Measurements from ENCODE around the gene NPM1.

Gene NPM1

DNA sequence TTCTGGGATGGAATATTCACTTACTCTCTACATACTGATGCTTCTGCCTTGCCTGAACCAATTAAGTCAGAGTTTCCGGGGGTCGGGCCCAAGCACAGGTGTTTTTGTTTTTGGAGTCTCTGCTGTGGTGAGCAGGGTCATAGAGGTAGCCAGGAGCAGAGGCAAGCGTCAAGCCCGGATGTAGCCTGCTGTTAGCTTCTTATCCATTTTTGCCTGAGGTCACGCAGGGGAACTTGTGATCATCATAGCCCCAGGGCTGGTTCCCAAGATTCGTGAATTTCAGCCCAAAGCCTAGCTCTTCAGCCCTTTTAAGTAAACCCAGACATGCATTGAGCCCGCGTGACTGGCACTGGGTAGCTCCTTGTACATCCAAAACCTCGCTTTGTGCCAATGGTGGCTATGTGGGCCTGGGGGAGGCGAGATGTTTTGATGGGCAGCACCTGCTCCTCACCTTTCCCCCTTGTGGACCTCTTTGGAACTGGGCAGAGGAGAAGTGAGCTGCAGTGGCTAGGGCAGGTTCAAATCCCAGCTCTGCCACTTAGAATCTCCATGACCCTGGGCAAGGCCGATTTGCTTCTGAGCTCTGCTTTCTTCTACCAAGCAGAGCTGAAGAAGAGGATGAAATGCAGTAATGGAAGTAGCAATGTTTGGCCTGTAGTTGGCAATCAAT, 65.5 kb downstream of the NPM1 start:
- no peak for DNase-seq

DNA sequence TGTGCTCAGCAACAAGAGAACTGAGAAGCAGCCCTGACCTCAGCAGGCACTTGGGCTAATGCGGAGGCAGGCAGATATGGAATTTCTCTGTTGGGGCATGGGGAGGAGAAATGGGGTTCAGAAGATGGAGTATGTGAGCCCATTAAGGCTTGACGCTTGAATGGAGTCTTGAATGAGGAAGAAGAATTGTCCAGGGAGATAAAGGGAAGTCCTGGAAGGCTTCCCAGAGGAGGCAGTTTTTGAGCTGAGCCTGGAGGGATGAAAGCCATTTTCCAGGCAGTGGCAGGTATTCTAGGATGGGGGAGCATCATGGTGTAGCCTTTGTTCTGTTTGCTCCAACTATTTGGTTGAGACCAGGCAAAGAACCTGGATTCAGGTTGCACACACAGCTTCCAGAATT, 66.3 kb downstream of the NPM1 start:
- DNase-seq = no peak

DNA sequence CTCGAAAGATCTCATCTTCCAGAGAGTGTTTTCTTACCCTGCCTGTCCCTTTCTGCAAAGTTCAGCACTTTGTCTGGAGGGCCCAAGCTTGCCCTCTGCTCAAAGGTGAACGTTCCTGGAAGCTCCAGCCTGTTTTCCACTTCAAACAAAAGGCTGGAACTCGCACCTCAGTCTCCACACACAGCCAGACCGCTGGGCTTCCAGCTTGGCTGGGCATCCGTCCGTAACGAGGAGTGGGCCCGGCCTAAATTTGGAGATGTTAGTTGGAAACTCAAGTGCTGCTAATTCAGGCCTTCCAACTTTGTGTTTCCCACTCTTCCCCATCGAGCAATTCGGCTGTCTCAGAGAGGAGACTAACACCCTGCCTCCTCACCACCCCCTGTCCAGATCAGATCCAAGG, 66.9 kb downstream of the NPM1 start:
- no peak for DNase-seq

DNA sequence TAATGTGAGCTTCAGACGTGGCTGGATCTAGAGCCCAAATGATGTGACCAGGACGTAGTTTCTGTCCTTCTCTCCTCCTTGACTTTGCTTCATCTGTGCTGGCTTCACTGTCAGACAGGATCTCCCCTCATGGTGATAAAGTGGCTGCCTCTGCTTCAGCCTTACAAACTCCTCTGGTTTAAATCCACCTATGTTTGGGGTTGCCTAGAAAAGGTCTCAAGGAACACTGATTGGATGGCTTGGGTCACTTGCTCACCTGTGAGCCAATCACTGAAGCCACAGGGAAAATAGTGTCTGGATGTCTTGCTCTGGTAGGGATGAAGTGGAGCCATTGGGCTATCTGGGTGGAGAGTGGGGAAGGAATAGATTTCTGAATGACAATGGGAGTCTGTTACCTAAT, 67.9 kb downstream of the NPM1 start:
- DNase-seq = no peak

DNA sequence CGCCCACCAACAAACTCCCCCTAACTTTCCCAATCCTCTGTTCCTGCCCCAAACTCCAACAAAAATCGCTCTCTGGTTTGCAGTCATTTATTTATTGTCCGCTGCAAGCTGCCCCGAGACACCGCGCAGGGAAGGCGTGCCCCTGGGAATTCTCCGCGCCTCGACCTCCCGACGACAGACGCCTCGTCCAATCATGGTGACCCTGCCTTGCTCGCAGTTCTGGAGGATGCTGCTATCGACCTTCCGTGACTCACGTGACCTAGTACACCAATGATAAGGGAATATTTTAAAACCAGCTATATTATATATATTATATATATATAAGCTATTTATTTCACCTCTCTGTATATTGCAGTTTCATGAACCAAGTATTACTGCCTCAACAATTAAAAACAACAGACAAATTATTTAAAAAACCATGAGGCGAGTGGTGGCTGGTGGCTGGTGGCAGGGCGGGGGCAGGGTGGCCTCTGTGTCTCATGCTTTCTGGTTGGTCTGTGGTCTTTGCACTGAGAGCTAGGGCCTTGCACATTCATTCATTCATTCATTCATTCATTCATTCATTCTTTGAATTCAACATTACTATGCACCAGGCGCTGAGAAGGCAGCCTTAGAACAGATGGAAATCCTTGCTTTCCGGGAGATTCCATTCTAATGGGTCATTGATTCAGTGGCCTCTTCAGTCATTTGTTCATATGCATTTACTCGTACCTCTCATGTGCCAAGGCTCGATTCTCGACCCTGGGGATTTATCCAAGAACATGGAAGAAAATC, 69.7 kb downstream of the NPM1 start:
- DNase-seq = no peak

DNA sequence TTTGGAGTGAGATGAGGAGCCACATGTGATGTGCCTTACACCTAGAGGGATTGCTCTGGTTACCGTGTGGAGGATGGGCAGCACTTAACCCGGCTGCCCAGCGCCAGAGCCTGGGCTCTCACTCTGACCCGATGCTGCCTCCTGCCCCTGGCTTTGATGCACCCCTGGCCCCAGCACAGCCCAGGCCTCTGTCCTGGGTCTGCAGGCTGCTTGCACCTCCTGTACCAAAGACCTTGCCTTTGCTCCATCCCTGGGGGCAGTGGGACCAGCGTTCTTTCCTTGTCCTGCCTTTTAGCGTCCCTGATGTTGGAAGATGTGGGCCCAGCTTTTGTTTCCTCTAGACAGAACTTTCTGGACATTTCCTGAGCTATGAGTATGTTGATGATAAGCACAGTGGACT, 72.2 kb downstream of the NPM1 start:
- DNase-seq = no peak
